WTC11 (cell line): ENCODE data around the gene EHD4. TPM values are rescaled to one million over a fixed set of nuclear protein-coding genes. Genes with fewer than 3 reads are reported as not detected.

Source experiments
- ATAC-seq: fragments of 200-7000 bp; cut with Tn5 transposase; 2 replicates; pipeline ENCODE4 v1.10.0; 2021; ENCODE audit warnings: mild to moderate bottlenecking, moderate library complexity
- CTCF ChIA-PET: fragments of 300-600 bp; sonication (Branson Sonifier 250); formaldehyde crosslinking; loops from one replicate; lab custom pipeline; 2021; ENCODE audit warnings: antibody characterized with exemption; lab: Charles Lee
- POLR2A ChIA-PET: fragments of 350-600 bp; sonication (Branson Sonifier 250); formaldehyde crosslinking; loops from one replicate; lab custom pipeline; 2021; ENCODE audit warnings: antibody characterized with exemption; lab: Charles Lee
- DNase-seq: peaks from one replicate; pipeline ENCODE4 v3.0.0; 2021; ENCODE audit warnings: low spot score
- H3K27ac Mint-ChIP-seq: 2 replicates; pipeline ENCODE4 v1.8.0; 2021; ENCODE audit warnings: mixed read lengths
- H3K27me3 Mint-ChIP-seq: 2 replicates; pipeline ENCODE4 v1.8.0; 2021; ENCODE audit warnings: low read depth, mild to moderate bottlenecking, moderate library complexity, mixed read lengths
- H3K36me3 Mint-ChIP-seq: 2 replicates; pipeline ENCODE4 v1.8.0; 2021; ENCODE audit warnings: mixed read lengths
- H3K4me1 Mint-ChIP-seq: 2 replicates; pipeline ENCODE4 v1.8.0; 2022; ENCODE audit warnings: mixed read lengths
- H3K4me3 Mint-ChIP-seq: 2 replicates; pipeline ENCODE4 v1.8.0; 2021; ENCODE audit warnings: mild to moderate bottlenecking, moderate library complexity, mixed read lengths
- H3K9me3 Mint-ChIP-seq: 2 replicates; pipeline ENCODE4 v1.8.0; 2021; ENCODE audit warnings: mixed read lengths
- AFF4 ChIP-seq: sonication (generic); formaldehyde crosslinking; IDR thresholded peaks from 2 replicates; pipeline ENCODE4 v1.8.1; 2023; ENCODE audit warnings: mild to moderate bottlenecking, missing genetic modification reagents, borderline replicate concordance
- ELF4 ChIP-seq: sonication (generic); formaldehyde crosslinking; IDR thresholded peaks from 2 replicates; pipeline ENCODE4 v1.8.1; 2022; ENCODE audit warnings: low read depth, mild to moderate bottlenecking, moderate library complexity, missing genetic modification reagents
- EMX1 ChIP-seq: fragments of 250-450 bp; sonication (Bioruptor Pico); IDR thresholded peaks from 2 replicates; pipeline ENCODE4 v1.8.0; 2021; ENCODE audit warnings: mild to moderate bottlenecking
- ESRRA ChIP-seq: sonication (generic); formaldehyde crosslinking; IDR thresholded peaks from 2 replicates; pipeline ENCODE4 v1.8.1; 2022; ENCODE audit warnings: mild to moderate bottlenecking, missing genetic modification reagents, borderline replicate concordance
- FOXJ3 ChIP-seq: sonication (generic); formaldehyde crosslinking; IDR thresholded peaks from 2 replicates; pipeline ENCODE4 v1.9.0; 2021; ENCODE audit warnings: missing genetic modification reagents, mild to moderate bottlenecking, borderline replicate concordance
- HMGA2 ChIP-seq: fragments of 250-450 bp; sonication (Bioruptor Pico); IDR thresholded peaks from 2 replicates; pipeline ENCODE4 v1.4.0; 2021; ENCODE audit warnings: mild to moderate bottlenecking, moderate library complexity
- IRF2 ChIP-seq: sonication (generic); formaldehyde crosslinking; IDR thresholded peaks from 2 replicates; pipeline ENCODE4 v1.8.0; 2022; ENCODE audit warnings: low read depth, missing genetic modification reagents, borderline replicate concordance
- JAZF1 ChIP-seq: fragments of 250-450 bp; sonication (Bioruptor Pico); IDR thresholded peaks from 2 replicates; pipeline ENCODE4 v1.9.0; 2021; ENCODE audit warnings: moderate library complexity, mild to moderate bottlenecking, inconsistent platforms
- MYBL2 ChIP-seq: sonication (generic); formaldehyde crosslinking; IDR thresholded peaks from 2 replicates; pipeline ENCODE4 v1.8.1; 2023; ENCODE audit warnings: mild to moderate bottlenecking, moderate library complexity, missing genetic modification reagents
- NFATC4 ChIP-seq: fragments of 250-450 bp; sonication (Bioruptor Pico); IDR thresholded peaks from 2 replicates; pipeline ENCODE4 v1.9.0; 2021; ENCODE audit warnings: mild to moderate bottlenecking
- RORB ChIP-seq: fragments of 250-450 bp; sonication (Bioruptor Pico); IDR thresholded peaks from 2 replicates; pipeline ENCODE4 v1.9.0; 2021; ENCODE audit warnings: mild to moderate bottlenecking
- SMAD3 ChIP-seq: sonication (generic); formaldehyde crosslinking; IDR thresholded peaks from 2 replicates; pipeline ENCODE4 v1.8.0; 2022; ENCODE audit warnings: missing genetic modification reagents, mild to moderate bottlenecking, borderline replicate concordance
- SMAD4 ChIP-seq: sonication (generic); formaldehyde crosslinking; IDR thresholded peaks from 2 replicates; pipeline ENCODE4 v1.8.0; 2022; ENCODE audit warnings: mild to moderate bottlenecking, missing genetic modification reagents
- SOX15 ChIP-seq: fragments of 250-450 bp; sonication (Bioruptor Pico); IDR thresholded peaks from 2 replicates; pipeline ENCODE4 v1.9.0; 2021; ENCODE audit warnings: mild to moderate bottlenecking
- ZNF121 ChIP-seq: sonication (generic); formaldehyde crosslinking; IDR thresholded peaks from 2 replicates; pipeline ENCODE4 v1.8.0; 2023; ENCODE audit warnings: missing genetic modification reagents
- ZNF396 ChIP-seq: fragments of 250-450 bp; sonication (Bioruptor Pico); IDR thresholded peaks from 2 replicates; pipeline ENCODE4 v1.8.0; 2021; ENCODE audit warnings: mild to moderate bottlenecking, moderate library complexity, borderline replicate concordance
- ZNF423 ChIP-seq: fragments of 250-450 bp; sonication (Bioruptor Pico); IDR thresholded peaks from 2 replicates; pipeline ENCODE4 v2.1.2; 2022; ENCODE audit warnings: mild to moderate bottlenecking, moderate library complexity
- total RNA-seq: library from RNA; stranded (reverse); gene quantifications from 3 replicates; pipeline ENCODE4 v1.2.3, GENCODE V29; 2021
- TF ChIP-seq, protein P1 (sequence below): sonication (generic); formaldehyde crosslinking; conservative IDR thresholded peaks from 2 replicates; pipeline ENCODE4 v1.8.1; 2022; ENCODE audit warnings: mild to moderate bottlenecking, missing genetic modification reagents
- TF ChIP-seq, protein P2 (sequence below): fragments of 250-450 bp; sonication (Bioruptor Pico); IDR thresholded peaks from 2 replicates; pipeline ENCODE4 v1.9.0; 2021; ENCODE audit warnings: mild to moderate bottlenecking
- TF ChIP-seq, protein P3 (sequence below): sonication (generic); formaldehyde crosslinking; IDR thresholded peaks from 2 replicates; pipeline ENCODE4 v1.8.0; 2022; ENCODE audit warnings: mild to moderate bottlenecking, missing genetic modification reagents

Gene EHD4
- total RNA-seq, 1 experiment from 2014 or later: 23.9 TPM

GRCh38 chr15:41892621-41893421 is 79.5 kb downstream of the EHD4 start:
- POLR2A ChIA-PET: interaction anchor here (0.6 kb wide), 1 partner anchor 534 kb away, joined by 3 read pairs; no protein-coding TSS in a partner anchor

GRCh38 chr15:41891946-41892345 is 80.4 kb downstream of the EHD4 start:
- no peak overlapping the region for H3K27ac Mint-ChIP-seq
- ATAC-seq (no peak), DNase-seq (no peak)
- CTCF ChIA-PET: interaction anchor here (0.8 to 3.9 kb wide), 3 partner anchors 10 to 117 kb away, joined by 4 to 27 read pairs (median 6); no protein-coding TSS in a partner anchor
- H3K4me1 Mint-ChIP-seq: no peaks in the 10 kb centered on the region
- POLR2A ChIA-PET: no interaction called here
- no peaks in the 10 kb centered on the region for H3K36me3 Mint-ChIP-seq
- 0 out of 2 replicates have a peak, but pooled peaks cover 4% of the 10 kb centered on the region for H3K9me3 Mint-ChIP-seq
- TF ChIP-seq EMX1 (CRISPR knock-in tag) (no peak), ESRRA (CRISPR knock-in tag) (no peak), AFF4 (CRISPR knock-in tag) (no peak), MYBL2 (no peak), IRF2 (CRISPR knock-in tag) (no peak), SMAD4 (CRISPR knock-in tag) (no peak), ZNF396 (CRISPR knock-in tag) (no peak), SOX15 (CRISPR knock-in tag) (no peak), NFATC4 (CRISPR knock-in tag) (no peak), ZNF121 (CRISPR knock-in tag) (no peak), ELF4 (CRISPR knock-in tag) (no peak), HMGA2 (CRISPR knock-in tag) (no peak), ZNF423 (CRISPR knock-in tag) (no peak), JAZF1 (no peak), FOXJ3 (CRISPR knock-in tag) (no peak), RORB (CRISPR knock-in tag) (no peak), SMAD3 (CRISPR knock-in tag) (no peak)
- TF ChIP-seq, protein P1, sequence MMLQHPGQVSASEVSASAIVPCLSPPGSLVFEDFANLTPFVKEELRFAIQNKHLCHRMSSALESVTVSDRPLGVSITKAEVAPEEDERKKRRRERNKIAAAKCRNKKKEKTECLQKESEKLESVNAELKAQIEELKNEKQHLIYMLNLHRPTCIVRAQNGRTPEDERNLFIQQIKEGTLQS (CRISPR knock-in tag): no peak
- TF ChIP-seq, protein P2, sequence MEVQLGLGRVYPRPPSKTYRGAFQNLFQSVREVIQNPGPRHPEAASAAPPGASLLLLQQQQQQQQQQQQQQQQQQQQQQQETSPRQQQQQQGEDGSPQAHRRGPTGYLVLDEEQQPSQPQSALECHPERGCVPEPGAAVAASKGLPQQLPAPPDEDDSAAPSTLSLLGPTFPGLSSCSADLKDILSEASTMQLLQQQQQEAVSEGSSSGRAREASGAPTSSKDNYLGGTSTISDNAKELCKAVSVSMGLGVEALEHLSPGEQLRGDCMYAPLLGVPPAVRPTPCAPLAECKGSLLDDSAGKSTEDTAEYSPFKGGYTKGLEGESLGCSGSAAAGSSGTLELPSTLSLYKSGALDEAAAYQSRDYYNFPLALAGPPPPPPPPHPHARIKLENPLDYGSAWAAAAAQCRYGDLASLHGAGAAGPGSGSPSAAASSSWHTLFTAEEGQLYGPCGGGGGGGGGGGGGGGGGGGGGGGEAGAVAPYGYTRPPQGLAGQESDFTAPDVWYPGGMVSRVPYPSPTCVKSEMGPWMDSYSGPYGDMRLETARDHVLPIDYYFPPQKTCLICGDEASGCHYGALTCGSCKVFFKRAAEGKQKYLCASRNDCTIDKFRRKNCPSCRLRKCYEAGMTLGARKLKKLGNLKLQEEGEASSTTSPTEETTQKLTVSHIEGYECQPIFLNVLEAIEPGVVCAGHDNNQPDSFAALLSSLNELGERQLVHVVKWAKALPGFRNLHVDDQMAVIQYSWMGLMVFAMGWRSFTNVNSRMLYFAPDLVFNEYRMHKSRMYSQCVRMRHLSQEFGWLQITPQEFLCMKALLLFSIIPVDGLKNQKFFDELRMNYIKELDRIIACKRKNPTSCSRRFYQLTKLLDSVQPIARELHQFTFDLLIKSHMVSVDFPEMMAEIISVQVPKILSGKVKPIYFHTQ: no peak
- TF ChIP-seq, protein P3, sequence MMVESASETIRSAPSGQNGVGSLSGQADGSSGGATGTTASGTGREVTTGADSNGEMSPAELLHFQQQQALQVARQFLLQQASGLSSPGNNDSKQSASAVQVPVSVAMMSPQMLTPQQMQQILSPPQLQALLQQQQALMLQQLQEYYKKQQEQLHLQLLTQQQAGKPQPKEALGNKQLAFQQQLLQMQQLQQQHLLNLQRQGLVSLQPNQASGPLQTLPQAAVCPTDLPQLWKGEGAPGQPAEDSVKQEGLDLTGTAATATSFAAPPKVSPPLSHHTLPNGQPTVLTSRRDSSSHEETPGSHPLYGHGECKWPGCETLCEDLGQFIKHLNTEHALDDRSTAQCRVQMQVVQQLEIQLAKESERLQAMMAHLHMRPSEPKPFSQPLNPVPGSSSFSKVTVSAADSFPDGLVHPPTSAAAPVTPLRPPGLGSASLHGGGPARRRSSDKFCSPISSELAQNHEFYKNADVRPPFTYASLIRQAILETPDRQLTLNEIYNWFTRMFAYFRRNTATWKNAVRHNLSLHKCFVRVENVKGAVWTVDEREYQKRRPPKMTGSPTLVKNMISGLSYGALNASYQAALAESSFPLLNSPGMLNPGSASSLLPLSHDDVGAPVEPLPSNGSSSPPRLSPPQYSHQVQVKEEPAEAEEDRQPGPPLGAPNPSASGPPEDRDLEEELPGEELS: no peak
- H3K4me3 Mint-ChIP-seq: no peak overlapping the region
- no peaks in the 10 kb centered on the region for H3K27me3 Mint-ChIP-seq

More at GRCh38 chr15:41892621-41893421, 79.5 kb downstream of the EHD4 start:
- no peak overlapping the region for H3K27ac Mint-ChIP-seq
- no peak for TF ChIP-seq MYBL2
- DNase-seq: no peak
- H3K4me1 Mint-ChIP-seq: no peaks in the 10 kb centered on the region
- CTCF ChIA-PET: interaction anchor here (0.8 to 3.9 kb wide), 5 partner anchors 11 to 187 kb away, joined by 3 to 27 read pairs (median 4); no protein-coding TSS in a partner anchor
- ATAC-seq: no peak
- H3K36me3 Mint-ChIP-seq: peaks cover 5% of the 10 kb centered on the region; the same call in 1 of the 2 replicates
- H3K9me3 Mint-ChIP-seq: 0 out of 2 replicates have a peak, but pooled peaks cover 4% of the 10 kb centered on the region
- no peak overlapping the region for H3K4me3 Mint-ChIP-seq
- H3K27me3 Mint-ChIP-seq: no peaks in the 10 kb centered on the region
